Esophagus muscularis mucosa (tissue), 4 donors: ENCODE results near the gene ZNF292. TPM values are rescaled to one million over a fixed set of nuclear protein-coding genes. Genes with fewer than 3 reads are reported as not detected.
"Not testable (repeated sequence)": the region's sequence is repeated elsewhere in the genome, so short reads cannot be mapped to it uniquely, and the experiment has no call there.

ENCODE experiments used
- DNase-seq: peaks from one replicate; pipeline ENCODE4 v3.0.0-alpha.2; 2017; ENCODE audit errors: extremely low spot score
- H3K27ac ChIP-seq, 4 donors: fragments of 200-600 bp; sonication (generic); replicated peaks in 1 of 4; 1 replicate in 3 of 4; 2 replicates in 1 of 4; pipeline ENCODE4 v1.5.1; 2016 to 2019; ENCODE audit warnings: mild to moderate bottlenecking in 1 of 4
- H3K27me3 ChIP-seq, 4 donors: fragments of 200-600 bp; sonication (generic); one replicate each; pipeline versions ENCODE4 v1.5.1 to v1.6.0; 2016 to 2019
- H3K36me3 ChIP-seq, 4 donors: fragments of 200-600 bp; sonication (generic); one replicate each; pipeline ENCODE4 v1.5.1; 2016 to 2019
- H3K4me1 ChIP-seq, 4 donors: fragments of 200-600 bp; sonication (generic); one replicate each; pipeline ENCODE4 v1.5.1; 2016 to 2019
- H3K4me3 ChIP-seq, 4 donors: fragments of 200-600 bp; sonication (generic); 1 replicate in 2 of 4; 2 replicates in 2 of 4; pipeline ENCODE4 v1.5.1; 2016 to 2019; ENCODE audit warnings: mild to moderate bottlenecking in 4 of 4, moderate library complexity in 1 of 4
- H3K9me3 ChIP-seq, 4 donors: fragments of 200-600 bp; sonication (generic); 1 replicate in 3 of 4; 2 replicates in 1 of 4; pipeline ENCODE4 v1.5.1; 2016 to 2019
- CTCF ChIP-seq, 3 experiments: fragments of 200-600 bp in 2 of 3; fragments of 450-650 bp in 1 of 3; sonication (generic) in 2 of 3; IDR thresholded peaks; one replicate each; pipeline ENCODE4 v1.5.1; 2017 to 2019; ENCODE audit warnings: antibody characterized with exemption in 3 of 3, mild to moderate bottlenecking in 2 of 3, moderate library complexity in 1 of 3
- EP300 ChIP-seq: sonication (generic); formaldehyde crosslinking; IDR thresholded peaks from one replicate; pipeline ENCODE4 v1.6.1; 2017; ENCODE audit warnings: antibody characterized with exemption
- POLR2A ChIP-seq: fragments of 450-650 bp; IDR thresholded peaks from one replicate; pipeline ENCODE4 v1.6.1; 2017; ENCODE audit warnings: antibody characterized with exemption, moderate library complexity, mild to moderate bottlenecking, low read depth
- POLR2AphosphoS5 ChIP-seq, 2 donors: sonication (generic); formaldehyde crosslinking; IDR thresholded peaks; one replicate each; pipeline ENCODE4 v1.6.1; 2017; ENCODE audit warnings: antibody characterized with exemption in 2 of 2
- WGBS: methylation state at CpG from one replicate; pipeline ENCODE4 v1.1.5; 2018; 5-methylcytosine and 5-hydroxymethylcytosine counted together
- intact Hi-C: fragments of 100-400 bp; cut with DNase I; formaldehyde crosslinking; loops from one replicate; pipeline ENCODE4 v1.15.1; 2023
- total RNA-seq, 4 donors: library from RNA; depleted of rRNA; stranded (reverse); fragments of >200 nt; gene quantifications; one replicate each; pipeline versions ENCODE4 v1.1.0 to v1.2.1, GENCODE V29; 2016

The ZNF292 gene
- total RNA-seq, 4 donors from 2014 or later: 28.3 to 44.9 (median 32.2) TPM

DNA sequence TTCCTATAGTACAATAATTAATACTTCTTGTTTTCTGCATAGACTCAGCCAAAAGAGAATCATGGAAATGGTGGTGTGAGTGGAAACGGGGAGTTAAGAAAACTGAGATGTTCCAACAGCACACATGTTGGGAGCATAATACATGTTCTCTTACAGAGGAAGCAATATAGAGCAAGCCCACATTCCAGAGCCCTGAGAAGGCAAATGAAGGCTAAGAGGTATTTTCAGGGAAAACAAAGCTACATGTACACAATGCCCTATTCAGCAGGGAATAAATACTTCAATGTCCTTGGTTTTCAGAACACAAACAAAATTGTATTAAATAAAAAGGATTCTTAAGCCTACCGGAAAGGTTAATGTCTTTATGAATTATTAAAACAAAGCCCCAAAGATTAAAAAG, 131.9 kb downstream of the ZNF292 start:
- intact Hi-C loops: no loop called here
- no peak for TF ChIP-seq POLR2AphosphoS5 (IDR thresholded peaks at IDR 0.05)
- TF ChIP-seq EP300: no peak
- no peak for TF ChIP-seq POLR2A
- TF ChIP-seq CTCF (IDR thresholded peaks at IDR 0.05): no peak
- no peak overlapping the region for H3K27ac ChIP-seq
- H3K27me3 ChIP-seq: no peaks in the 10 kb centered on the region
- no peaks in the 10 kb centered on the region for H3K36me3 ChIP-seq
- no peaks in the 10 kb centered on the region for H3K4me1 ChIP-seq
- 89% methylated on average over 2 of the region's 2 CpGs for WGBS
- no peaks in the 10 kb centered on the region for H3K9me3 ChIP-seq
- H3K4me3 ChIP-seq: no peak overlapping the region
- DNase-seq: no peak

DNA sequence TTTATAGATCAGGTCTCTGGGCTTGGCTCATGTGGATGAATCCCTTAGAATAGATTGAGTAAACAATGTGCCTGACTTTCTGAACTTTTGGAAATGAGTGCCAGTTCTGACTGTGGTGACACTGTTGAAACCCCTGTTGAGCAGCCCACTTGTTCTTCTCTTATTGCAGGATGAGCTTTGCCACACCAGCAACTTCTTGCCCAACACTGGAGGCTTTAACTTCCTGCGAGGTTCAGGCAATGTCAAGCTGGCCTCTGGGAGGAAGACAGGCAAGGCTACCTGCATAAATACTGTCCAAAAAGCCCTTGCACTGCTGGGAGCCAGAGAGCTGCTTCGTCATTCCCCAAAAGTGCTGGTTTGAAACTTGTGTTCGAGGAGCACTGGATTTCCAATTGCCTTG, 134.2 kb downstream of the ZNF292 start:
- no peaks in the 10 kb centered on the region for H3K27me3 ChIP-seq
- no peaks in the 10 kb centered on the region for H3K9me3 ChIP-seq
- DNase-seq: no peak
- no peak overlapping the region for H3K27ac ChIP-seq
- H3K36me3 ChIP-seq: no peaks in the 10 kb centered on the region
- H3K4me1 ChIP-seq: no peaks in the 10 kb centered on the region
- TF ChIP-seq EP300 (no peak), CTCF (IDR thresholded peaks at IDR 0.05) (no peak), POLR2A (no peak), POLR2AphosphoS5 (IDR thresholded peaks at IDR 0.05) (no peak)
- intact Hi-C loops: no loop called here
- no peak overlapping the region for H3K4me3 ChIP-seq
- 96% methylated on average over 3 of the region's 3 CpGs for WGBS

- TF ChIP-seq EP300: no peak
- TF ChIP-seq CTCF (IDR thresholded peaks at IDR 0.05): no peak
- no peak for TF ChIP-seq POLR2A
- TF ChIP-seq POLR2AphosphoS5 (IDR thresholded peaks at IDR 0.05): no peak
- Histone ChIP-seq H3K27ac (no peak overlapping the region), H3K9me3 (no peaks in the 10 kb centered on the region), H3K36me3 (no peaks in the 10 kb centered on the region), H3K4me1 (no peaks in the 10 kb centered on the region), H3K27me3 (no peaks in the 10 kb centered on the region), H3K4me3 (no peak overlapping the region)
- WGBS: 83% methylated on average over 2 of the region's 2 CpGs
- intact Hi-C loops: no loop called here
- no peak for DNase-seq
Measured at GRCh38 chr6:87291883-87292282, 136.5 kb downstream of the ZNF292 start.

GRCh38 chr6:87293526-87293925, 138.2 kb downstream of the ZNF292 start:
- intact Hi-C loops: no loop called here
- H3K27me3 ChIP-seq: no peaks in the 10 kb centered on the region
- no peak for DNase-seq
- no peak for TF ChIP-seq POLR2A
- TF ChIP-seq POLR2AphosphoS5 (IDR thresholded peaks at IDR 0.05): no peak
- no peak for TF ChIP-seq CTCF (IDR thresholded peaks at IDR 0.05)
- TF ChIP-seq EP300: no peak
- no peaks in the 10 kb centered on the region for H3K36me3 ChIP-seq
- no peak overlapping the region for H3K27ac ChIP-seq
- WGBS: 95% methylated on average over 4 of the region's 4 CpGs
- no peaks in the 10 kb centered on the region for H3K4me1 ChIP-seq
- H3K4me3 ChIP-seq: no peak overlapping the region
- H3K9me3 ChIP-seq: no peaks in the 10 kb centered on the region

GRCh38 chr6:87297119-87297518, 141.8 kb downstream of the ZNF292 start:
- Histone ChIP-seq H3K27ac (no peak overlapping the region), H3K4me1 (no peaks in the 10 kb centered on the region), H3K36me3 (no peaks in the 10 kb centered on the region), H3K27me3 (no peaks in the 10 kb centered on the region), H3K4me3 (no peak overlapping the region), H3K9me3 (peaks cover 0 to 4% (median 2%) of the 10 kb centered on the region in 4 donors)
- intact Hi-C loops: no loop called here
- TF ChIP-seq POLR2A (no peak), POLR2AphosphoS5 (IDR thresholded peaks at IDR 0.05) (no peak), CTCF (IDR thresholded peaks at IDR 0.05) (no peak), EP300 (no peak)
- peak; percentile 26 for DNase-seq
- WGBS: 47% methylated on average over 1 of the region's 1 CpG

DNA sequence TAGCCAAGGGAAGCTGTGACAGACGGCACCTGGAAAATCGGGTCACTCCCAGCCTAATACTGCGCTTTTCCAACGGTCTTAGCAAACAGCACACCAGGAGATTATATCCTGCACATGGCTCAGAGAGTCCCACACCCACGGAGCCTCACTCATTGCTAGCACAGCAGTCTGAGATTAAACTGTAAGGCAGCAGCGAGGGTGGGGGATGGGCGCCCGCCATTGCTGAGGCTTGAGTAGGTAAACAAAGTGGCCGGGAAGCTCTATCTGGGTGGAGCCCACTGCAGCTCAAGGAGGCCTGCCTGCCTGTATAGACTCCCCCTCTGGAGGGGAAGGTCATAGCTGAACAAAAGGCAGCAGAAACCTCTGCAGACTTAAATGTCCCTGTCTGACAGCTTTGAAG, 145.9 kb downstream of the ZNF292 start:
- H3K4me1 ChIP-seq, H3K4me3 ChIP-seq, H3K27me3 ChIP-seq, H3K9me3 ChIP-seq, H3K27ac ChIP-seq, H3K36me3 ChIP-seq, intact Hi-C loops: not testable (repeated sequence)
- peak; percentile 21 for DNase-seq
- 82% methylated on average over 9 of the region's 9 CpGs for WGBS
